ENCODE data around the gene SH3RF3.

The SH3RF3 gene

DNA sequence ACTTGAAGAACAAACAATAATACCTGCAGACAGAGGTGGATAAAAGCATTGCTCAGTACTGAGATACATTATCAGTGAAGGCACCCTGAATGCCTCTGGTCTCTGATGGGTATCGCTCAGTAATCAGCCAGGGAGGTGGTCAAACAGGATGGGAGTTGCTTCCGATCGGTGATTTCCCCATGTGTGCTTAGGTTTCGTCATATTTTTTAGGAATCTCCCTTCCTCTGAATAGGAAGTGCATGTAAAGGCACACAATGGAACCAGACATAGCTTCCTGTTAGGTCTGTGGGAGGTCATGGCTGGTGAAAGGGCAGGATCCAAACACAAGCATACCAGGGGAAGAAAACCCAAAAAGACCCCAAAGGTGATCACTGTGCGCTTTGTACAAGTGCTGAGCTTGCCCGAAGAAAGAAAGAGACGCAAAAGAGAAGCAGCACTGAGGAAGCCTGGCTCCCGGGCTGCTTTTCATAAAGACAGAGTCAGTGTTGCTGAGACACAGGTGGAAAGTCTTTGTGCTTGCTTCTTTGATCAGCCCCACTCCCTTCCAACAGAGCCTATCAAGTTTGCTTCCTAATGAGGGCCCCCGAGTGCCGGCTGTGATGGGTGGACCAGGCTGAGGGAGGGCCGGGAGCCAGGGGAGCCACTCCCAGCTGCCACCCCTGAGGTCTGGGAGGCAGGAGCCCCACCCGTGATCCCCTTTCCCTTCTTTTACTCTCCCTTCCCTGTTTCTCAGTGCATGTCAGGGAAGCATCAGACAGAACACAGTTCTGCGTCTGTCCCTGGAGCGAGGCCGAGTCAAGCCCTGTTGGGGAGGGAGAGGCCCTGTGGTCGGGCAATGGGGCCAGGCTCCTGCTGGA, 138.2 kb downstream of the SH3RF3 start:
- FAIRE-seq: no peak

GRCh38 chr2:109268916-109269315, 139.9 kb downstream of the SH3RF3 start:
- FAIRE-seq: no peak

DNA sequence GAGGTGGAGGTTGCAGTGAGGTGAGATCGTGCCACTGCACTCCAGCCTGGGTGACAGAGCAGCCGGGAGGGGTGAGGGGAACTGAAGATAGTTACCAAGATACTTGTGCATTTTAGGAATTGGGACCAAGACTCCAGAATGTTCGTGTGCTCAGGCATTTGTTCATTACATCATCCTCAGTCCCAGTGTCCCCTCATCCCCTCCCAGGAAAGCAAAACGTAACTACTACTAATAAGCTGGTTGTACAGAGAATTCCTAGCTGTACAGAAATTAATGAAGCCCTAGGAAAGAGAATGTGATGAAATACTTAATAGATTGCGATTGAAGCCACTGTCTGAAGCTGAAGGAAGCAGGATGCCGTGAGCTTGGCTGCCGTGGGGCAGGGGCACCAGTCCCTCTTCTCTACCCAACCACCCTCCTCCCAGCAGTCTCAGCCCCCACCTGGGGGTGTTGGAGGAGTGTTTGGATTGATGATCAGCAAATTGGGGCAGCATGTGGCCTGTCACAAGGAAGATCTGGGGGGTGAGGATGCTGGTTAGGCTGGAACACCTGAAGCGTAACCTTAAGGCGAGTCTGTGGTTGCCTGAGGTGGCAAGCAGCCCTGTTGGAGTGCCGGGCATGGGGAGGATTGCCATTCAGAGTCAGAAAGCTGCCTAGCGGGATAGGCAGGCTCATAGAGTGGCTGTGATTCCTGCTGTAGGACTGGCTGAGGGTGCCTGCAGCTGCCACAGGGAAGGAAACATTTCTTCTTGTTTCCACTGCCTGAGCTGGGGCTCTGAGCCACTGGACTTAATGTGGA, 140.9 kb downstream of the SH3RF3 start:
- FAIRE-seq: no peak

DNA sequence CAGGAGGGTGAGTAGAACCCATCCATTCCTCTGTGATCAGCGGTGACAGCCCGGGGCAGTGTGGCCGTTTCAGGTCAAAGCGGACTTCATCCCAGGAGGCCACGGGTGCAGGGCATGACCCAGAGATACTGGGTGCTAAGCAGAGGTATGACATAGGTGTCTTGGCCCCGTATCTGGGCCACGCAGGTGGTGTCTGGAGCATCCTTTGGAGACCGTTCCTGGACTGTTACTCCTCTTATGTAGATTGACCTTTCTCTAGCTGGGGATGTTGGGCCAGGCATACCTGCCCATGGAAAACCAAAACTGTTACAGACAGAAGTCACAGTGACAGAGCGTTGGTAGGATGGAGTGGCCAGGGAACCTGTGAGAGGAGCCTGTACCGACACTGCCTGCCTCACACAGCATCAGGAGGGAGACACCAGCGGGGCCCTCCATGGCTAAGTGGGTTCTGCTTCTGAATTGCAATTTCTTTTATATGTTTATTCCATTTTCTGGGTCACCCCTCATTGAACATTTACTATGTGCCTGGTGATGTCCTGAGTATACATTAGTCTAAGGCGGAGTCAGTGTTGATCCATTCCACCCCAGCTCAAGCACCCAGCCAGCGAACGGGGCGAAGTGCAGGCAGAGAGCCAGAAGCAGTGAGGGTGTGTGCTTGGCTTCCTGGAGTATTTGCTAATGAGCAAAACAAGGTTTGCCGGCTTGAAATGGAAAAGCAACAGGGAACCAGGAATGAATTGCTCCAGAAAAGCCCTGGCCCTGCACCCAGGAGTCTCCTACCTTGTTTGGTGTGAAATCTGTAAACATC, 141.7 kb downstream of the SH3RF3 start:
- no peak for FAIRE-seq

GRCh38 chr2:109271920-109272319, 142.9 kb downstream of the SH3RF3 start:
- FAIRE-seq: no peak

GRCh38 chr2:109272461-109272860, 143.5 kb downstream of the SH3RF3 start:
- no peak for FAIRE-seq

GRCh38 chr2:109275120-109276012, 146.4 kb downstream of the SH3RF3 start:
- FAIRE-seq: no peak

DNA sequence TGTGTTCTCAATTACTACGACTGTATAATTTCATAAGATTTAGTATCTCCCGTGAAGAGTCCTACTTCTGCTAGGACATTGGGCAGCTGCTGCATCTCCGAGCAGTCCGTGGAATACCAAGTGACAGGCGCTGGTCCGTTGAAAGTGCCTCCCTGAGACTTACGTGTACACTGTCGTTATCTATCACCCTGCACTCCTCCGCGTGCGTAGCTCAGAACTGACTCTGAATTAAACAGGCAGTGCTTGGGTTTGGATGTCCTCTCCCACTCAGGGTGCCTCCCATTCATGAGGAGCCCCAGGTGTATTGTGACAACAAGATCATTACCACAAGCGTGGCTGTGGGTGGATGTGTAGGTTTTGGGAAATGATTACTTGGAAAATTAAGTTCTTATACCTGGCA, 148.4 kb downstream of the SH3RF3 start:
- FAIRE-seq: no peak

DNA sequence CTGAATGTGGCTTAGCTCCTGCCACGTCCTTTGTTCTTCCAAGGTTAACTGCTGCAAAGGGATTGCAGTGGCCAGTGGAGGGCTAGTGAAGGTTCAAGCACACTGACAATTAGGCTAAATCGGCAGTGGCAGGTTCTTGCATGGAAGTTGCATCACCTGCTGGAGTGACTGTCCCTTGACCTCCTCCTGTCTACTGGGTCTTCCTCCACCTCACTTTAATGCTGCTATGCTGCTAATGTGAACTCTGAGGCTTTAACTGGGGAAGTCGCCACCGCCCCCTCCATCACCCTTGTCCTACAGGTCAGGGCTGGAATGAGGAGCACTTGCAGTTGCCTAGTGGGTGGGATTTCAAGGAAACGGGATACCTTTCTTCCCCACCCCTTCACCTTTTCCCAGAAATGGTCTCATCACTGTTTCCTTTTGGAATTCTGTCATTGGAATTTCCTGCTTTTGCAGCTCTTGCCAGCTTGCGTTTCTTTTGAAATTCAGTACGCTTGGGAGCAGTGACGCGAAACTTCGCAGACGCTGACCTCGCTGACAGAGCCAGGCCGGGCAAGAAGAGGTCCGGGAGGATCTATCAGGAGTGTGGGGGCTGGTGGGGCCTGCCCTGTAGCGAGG, 150.3 kb downstream of the SH3RF3 start:
- FAIRE-seq: no peak

DNA sequence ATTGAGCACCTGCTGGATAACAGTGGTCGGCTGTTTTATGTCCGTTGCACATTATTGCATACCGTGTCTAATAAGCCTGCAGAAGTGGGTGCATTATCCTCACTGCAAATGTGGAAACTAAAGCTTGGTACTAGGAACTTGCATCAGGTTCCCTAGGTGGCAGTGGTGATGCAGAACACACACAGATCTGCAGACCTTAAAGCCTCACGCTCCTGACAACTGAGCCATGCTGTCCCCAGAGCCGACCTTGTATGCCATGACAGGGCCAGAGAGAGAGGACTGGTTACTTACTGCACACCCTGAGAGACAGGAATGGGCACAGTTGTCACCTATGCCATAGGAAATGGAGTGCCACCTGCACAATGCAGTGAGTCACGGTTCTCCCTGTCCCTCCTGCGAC, 151.8 kb downstream of the SH3RF3 start:
- FAIRE-seq: no peak

- no peak for FAIRE-seq
Measured at GRCh38 chr2:109282360-109282759, 153.4 kb downstream of the SH3RF3 start.

- FAIRE-seq: no peak
Measured at GRCh38 chr2:109282865-109283264, 153.9 kb downstream of the SH3RF3 start.

DNA sequence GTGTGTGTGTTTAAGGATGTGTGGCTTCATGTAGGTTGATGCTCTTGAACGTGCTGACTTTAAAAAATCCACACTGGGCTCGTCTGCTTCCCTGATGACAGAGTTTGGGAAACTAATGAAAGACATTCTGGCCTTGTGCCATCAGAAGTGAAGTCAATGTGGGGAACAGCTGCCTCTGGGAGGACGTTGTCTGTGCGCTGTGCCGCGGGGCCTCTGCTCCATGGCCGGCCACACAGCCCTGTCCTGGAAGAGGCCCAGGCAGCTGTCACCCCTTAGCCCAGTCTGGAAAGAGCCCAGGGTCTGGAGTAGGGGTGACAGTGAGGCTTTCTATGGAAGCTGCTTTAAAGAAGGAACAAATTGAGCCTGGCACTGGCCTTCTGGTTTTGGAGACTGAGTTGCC, 155.8 kb downstream of the SH3RF3 start:
- no peak for FAIRE-seq

GRCh38 chr2:109285244-109285651, 156.2 kb downstream of the SH3RF3 start:
- FAIRE-seq: no peak

DNA sequence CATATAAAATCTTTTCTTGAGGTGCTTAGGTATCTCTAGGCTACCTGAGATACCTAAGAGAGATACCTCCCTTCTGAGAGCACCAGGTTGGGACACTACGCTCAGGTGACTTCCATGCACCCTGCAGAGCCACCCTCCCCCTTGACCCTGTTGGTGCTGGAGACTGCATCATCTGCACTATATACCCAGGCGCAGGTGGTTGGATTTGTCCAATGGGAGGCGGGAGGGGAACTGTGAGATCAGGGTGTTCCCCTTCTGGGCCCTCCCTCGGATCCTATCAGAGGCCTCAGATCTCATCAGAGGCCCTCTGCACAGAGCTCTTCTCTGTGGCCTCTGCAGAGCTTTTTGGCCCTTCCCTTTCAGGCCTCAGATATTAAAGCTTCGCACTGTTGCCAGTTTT, 158.4 kb downstream of the SH3RF3 start:
- no peak for FAIRE-seq

- FAIRE-seq: no peak
Measured at GRCh38 chr2:109287838-109288237, 158.8 kb downstream of the SH3RF3 start.

GRCh38 chr2:109288544-109289368, 159.8 kb downstream of the SH3RF3 start:
- FAIRE-seq: no peak

DNA sequence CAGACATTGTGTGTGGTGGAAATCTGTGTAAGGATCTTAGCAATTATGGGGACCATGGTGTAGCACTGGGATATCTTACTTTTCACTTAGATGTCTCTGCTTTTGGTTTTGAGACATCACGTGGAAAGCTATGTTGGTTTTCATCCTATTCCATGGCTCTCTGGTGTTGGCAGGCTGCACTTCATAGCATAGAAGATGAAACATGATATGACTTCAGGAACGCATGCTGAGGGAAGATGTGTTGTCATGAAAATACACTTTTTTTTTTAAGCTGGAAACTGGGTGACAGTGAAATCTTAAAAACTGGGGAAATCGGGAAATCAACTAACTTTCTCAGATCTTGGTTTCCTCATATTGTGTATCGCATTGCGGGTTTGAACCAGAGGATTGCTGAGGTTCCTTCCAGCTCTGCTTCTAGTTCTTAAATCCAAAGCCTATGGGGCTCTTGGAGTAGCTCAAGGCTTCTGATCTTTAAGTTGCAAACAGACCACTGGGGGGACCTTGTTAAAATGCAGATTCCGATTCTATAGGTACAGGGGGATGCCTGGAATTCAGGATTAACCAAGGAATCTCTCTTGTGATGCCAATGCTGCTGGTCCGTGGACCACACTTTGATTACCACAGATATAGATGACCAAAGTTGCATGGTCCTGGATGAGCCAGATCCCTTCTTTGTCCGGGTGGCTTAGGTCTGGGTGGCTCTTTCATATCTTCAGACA, 160.7 kb downstream of the SH3RF3 start:
- FAIRE-seq: no peak

GRCh38 chr2:109290887-109291643, 162.1 kb downstream of the SH3RF3 start:
- no peak for FAIRE-seq
